OCI-LY7 (cell line): Measurements from ENCODE around the gene SPTLC1. TPM values are rescaled to one million over a fixed set of nuclear protein-coding genes. Genes with fewer than 3 reads are reported as not detected.

Source experiments
- BruUV-seq: library from RNA; stranded (reverse); fragments of 400-500 nt; replicated peaks from 2 replicates; lab custom pipeline; 2021; lab: Mats Ljungman, UMichigan
- CTCF ChIA-PET: fragments of 300-600 bp; sonication (Branson Sonifier 250); formaldehyde crosslinking; loops from one replicate; lab custom pipeline; 2022; ENCODE audit warnings: antibody characterized with exemption; ENCODE audit not compliant: unreplicated experiment; lab: Charles Lee
- POLR2A ChIA-PET: fragments of 300-600 bp; sonication (Branson Sonifier 250); formaldehyde crosslinking; loops from one replicate; lab custom pipeline; 2022; ENCODE audit warnings: antibody characterized with exemption; lab: Charles Lee
- DNase-seq: peaks from one replicate; pipeline ENCODE4 v3.0.0-alpha.2; 2015; ENCODE audit warnings: low spot score
- H2AFZ ChIP-seq: fragments of 200-600 bp; sonication (generic), shearing (Covaris generic); 2 replicates; pipeline ENCODE4 v1.6.1; 2014; ENCODE audit warnings: mild to moderate bottlenecking, antibody characterized with exemption, low read length, moderate library complexity
- H3K27ac ChIP-seq: fragments of 200-600 bp; sonication (generic); 2 replicates; pipeline ENCODE4 v1.5.1; 2014; ENCODE audit warnings: mixed run types, low read depth, mild to moderate bottlenecking, moderate library complexity, low read length, inconsistent platforms; ENCODE audit not compliant: poor library complexity, severe bottlenecking
- H3K36me3 ChIP-seq: fragments of 200-600 bp; sonication (generic); 2 replicates; pipeline ENCODE4 v1.6.1; 2014; ENCODE audit warnings: mild to moderate bottlenecking, antibody characterized with exemption, low read length, moderate library complexity, mixed read lengths; ENCODE audit not compliant: insufficient read depth
- H3K4me1 ChIP-seq: fragments of 200-600 bp; sonication (generic); 2 replicates; pipeline ENCODE4 v1.5.1; 2014; ENCODE audit warnings: mild to moderate bottlenecking, low read length; ENCODE audit not compliant: insufficient read depth, poor library complexity, severe bottlenecking
- H3K4me2 ChIP-seq: fragments of 200-600 bp; sonication (generic); 2 replicates; pipeline ENCODE4 v1.6.1; 2014; ENCODE audit warnings: mild to moderate bottlenecking, low read length
- H3K4me3 ChIP-seq: fragments of 200-600 bp; sonication (generic); 2 replicates; pipeline ENCODE4 v1.5.1; 2014; ENCODE audit warnings: mild to moderate bottlenecking, low read depth, low read length; ENCODE audit not compliant: poor library complexity, severe bottlenecking
- H3K79me2 ChIP-seq: fragments of 200-600 bp; sonication (generic); 2 replicates; pipeline ENCODE4 v1.6.1; 2016; ENCODE audit warnings: low read depth, mild to moderate bottlenecking, low read length, moderate library complexity, mixed read lengths; ENCODE audit not compliant: insufficient read depth
- H3K9me2 ChIP-seq: fragments of 200-600 bp; sonication (generic); 2 replicates; pipeline ENCODE4 v1.6.1; 2016; ENCODE audit warnings: mild to moderate bottlenecking, low read length, mixed read lengths; ENCODE audit not compliant: insufficient read depth
- H3K9me3 ChIP-seq: fragments of 200-600 bp; sonication (generic); 2 replicates; pipeline ENCODE4 v1.6.1; 2014; ENCODE audit warnings: mild to moderate bottlenecking, mixed run types, low read length, mixed read lengths
- H4K20me1 ChIP-seq: fragments of 200-600 bp; sonication (generic); 2 replicates; pipeline ENCODE4 v1.6.1; 2014; ENCODE audit warnings: mild to moderate bottlenecking, antibody characterized with exemption, low read length, moderate library complexity, mixed read lengths; ENCODE audit not compliant: insufficient read depth
- EZH2phosphoT487 ChIP-seq: fragments of 200-600 bp; sonication (generic); IDR thresholded peaks from 2 replicates; pipeline ENCODE4 v1.6.1; 2018; ENCODE audit warnings: low read depth, borderline replicate concordance, mild to moderate bottlenecking, mixed run types, antibody characterized with exemption, low read length, moderate library complexity, mixed read lengths
- intact Hi-C: fragments of 100-400 bp; cut with micrococcal nuclease; formaldehyde crosslinking; loops from one replicate; pipeline ENCODE4 v1.10.0; 2022; ENCODE audit not compliant: unreplicated experiment
- total RNA-seq, 2 experiments: library from RNA; depleted of rRNA in 1 of 2; stranded (reverse); fragments of >200 nt in 1 of 2; shearing (Covaris generic) in 1 of 2; gene quantifications; 2 replicates each; pipeline ENCODE4 v1.2.3, GENCODE V29; 2014 to 2022
- TF ChIP-seq, protein P1 (sequence below): fragments of 200-600 bp; sonication (generic); conservative IDR thresholded peaks from 2 replicates; pipeline ENCODE4 v1.5.1; 2014; ENCODE audit warnings: mild to moderate bottlenecking, antibody characterized with exemption, low read length, moderate library complexity, mixed read lengths

SPTLC1 gene
- total RNA-seq, 2 experiments from 2014 or later, result 42.2 to 48.7 TPM

DNA sequence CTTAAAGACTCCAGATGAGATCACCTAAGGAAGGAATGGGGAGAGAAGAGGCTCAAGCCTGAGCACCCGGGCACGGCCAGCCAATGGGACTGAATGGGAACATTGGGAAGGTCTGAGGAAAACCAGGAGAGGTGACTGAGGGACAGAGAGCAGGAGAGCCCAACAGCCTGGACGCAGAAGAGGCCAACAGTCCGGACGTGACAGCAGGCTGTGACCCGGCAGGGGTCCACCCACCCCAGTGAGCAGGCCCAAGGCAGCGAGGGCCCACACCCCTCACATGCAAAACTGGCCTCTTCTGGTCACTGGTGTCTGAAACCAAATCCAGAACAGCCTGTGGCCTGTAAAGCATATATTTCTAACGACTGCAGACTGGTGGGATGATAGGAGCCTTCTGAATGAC, 7.6 kb upstream of the SPTLC1 start:
- no peak overlapping the region for H3K4me3 ChIP-seq
- H3K4me1 ChIP-seq, result no peaks in the 10 kb centered on the region
- ChIA-PET POLR2A (interaction anchor here (0.5 kb wide), 1 partner anchor 8 kb away, joined by 3 read pairs; the partner anchor contains the start of gene SPTLC1), CTCF (no interaction called here)
- no TSS peak for BruUV-seq
- no peak overlapping the region for H3K4me2 ChIP-seq
- TF ChIP-seq, protein P1, sequence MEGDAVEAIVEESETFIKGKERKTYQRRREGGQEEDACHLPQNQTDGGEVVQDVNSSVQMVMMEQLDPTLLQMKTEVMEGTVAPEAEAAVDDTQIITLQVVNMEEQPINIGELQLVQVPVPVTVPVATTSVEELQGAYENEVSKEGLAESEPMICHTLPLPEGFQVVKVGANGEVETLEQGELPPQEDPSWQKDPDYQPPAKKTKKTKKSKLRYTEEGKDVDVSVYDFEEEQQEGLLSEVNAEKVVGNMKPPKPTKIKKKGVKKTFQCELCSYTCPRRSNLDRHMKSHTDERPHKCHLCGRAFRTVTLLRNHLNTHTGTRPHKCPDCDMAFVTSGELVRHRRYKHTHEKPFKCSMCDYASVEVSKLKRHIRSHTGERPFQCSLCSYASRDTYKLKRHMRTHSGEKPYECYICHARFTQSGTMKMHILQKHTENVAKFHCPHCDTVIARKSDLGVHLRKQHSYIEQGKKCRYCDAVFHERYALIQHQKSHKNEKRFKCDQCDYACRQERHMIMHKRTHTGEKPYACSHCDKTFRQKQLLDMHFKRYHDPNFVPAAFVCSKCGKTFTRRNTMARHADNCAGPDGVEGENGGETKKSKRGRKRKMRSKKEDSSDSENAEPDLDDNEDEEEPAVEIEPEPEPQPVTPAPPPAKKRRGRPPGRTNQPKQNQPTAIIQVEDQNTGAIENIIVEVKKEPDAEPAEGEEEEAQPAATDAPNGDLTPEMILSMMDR, result no peak
- no peak for TF ChIP-seq EZH2phosphoT487
- no peak overlapping the region for H2AFZ ChIP-seq
- H3K9me3 ChIP-seq, result no peaks in the 10 kb centered on the region
- DNase-seq, result no peak
- H4K20me1 ChIP-seq, result no peaks in the 10 kb centered on the region
- no peak overlapping the region for H3K27ac ChIP-seq
- no peaks in the 10 kb centered on the region for H3K79me2 ChIP-seq
- H3K36me3 ChIP-seq, result no peaks in the 10 kb centered on the region
- intact Hi-C loops, result no loop called here
- H3K9me2 ChIP-seq, result no peaks in the 10 kb centered on the region

DNA sequence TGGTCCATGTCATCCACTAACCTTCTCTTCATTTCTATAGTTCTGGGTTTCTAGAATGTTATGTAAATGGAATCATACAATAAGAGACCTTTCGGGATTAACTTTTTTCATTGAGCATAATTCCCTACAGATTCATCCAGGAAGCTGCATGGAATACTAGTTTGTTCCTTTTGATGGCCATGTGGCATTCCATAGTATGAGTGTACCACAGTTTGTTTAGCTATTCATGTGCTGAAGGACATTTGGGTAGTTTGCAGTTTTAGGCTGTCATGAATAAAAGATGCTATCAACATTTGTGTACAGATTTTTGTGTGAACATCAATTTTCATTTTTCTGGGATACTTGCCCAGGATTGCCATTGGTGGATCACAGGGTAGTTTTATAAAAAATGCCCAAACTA, 6.8 kb upstream of the SPTLC1 start:
- H3K79me2 ChIP-seq, result no peaks in the 10 kb centered on the region
- H3K4me2 ChIP-seq, result no peak overlapping the region
- CTCF ChIA-PET, result no interaction called here
- no peak for DNase-seq
- H3K4me1 ChIP-seq, result no peaks in the 10 kb centered on the region
- TF ChIP-seq EZH2phosphoT487, result no peak
- TF ChIP-seq, protein P1, result no peak
- no peaks in the 10 kb centered on the region for H4K20me1 ChIP-seq
- no peaks in the 10 kb centered on the region for H3K36me3 ChIP-seq
- no TSS peak for BruUV-seq
- no peak overlapping the region for H2AFZ ChIP-seq
- H3K9me2 ChIP-seq, result no peaks in the 10 kb centered on the region
- H3K9me3 ChIP-seq, result no peaks in the 10 kb centered on the region
- POLR2A ChIA-PET, result no interaction called here
- no peak overlapping the region for H3K4me3 ChIP-seq
- no peak overlapping the region for H3K27ac ChIP-seq
- intact Hi-C loops, result no loop called here

DNA sequence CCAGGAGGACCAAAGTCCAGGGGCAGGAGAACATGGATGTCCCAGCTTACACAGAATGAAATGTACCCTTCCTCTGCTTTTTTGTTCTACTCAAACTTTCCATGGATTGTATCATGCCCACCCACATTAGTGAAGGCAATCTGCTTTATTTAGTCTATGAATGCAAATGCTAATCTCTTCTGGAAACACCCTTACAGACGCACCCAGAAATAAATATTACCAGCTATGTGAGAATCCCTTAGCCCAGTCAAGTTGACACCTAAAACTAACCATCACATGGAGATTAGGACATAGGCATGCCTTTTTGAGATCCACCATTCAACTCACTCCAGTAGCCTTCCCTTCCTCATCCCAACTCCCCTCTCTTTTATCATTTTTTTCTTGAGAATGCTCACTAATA, 6.1 kb upstream of the SPTLC1 start:
- POLR2A ChIA-PET, result no interaction called here

More for the DNA sequence above, 6.1 kb upstream of the SPTLC1 start:
- no peaks in the 10 kb centered on the region; the same call in 1 of the 2 replicates for H3K9me2 ChIP-seq
- no peak overlapping the region for H3K4me3 ChIP-seq
- CTCF ChIA-PET, result no interaction called here
- H4K20me1 ChIP-seq, result no peaks in the 10 kb centered on the region
- H3K4me2 ChIP-seq, result no peak overlapping the region
- H3K79me2 ChIP-seq, result no peaks in the 10 kb centered on the region
- no peaks in the 10 kb centered on the region for H3K9me3 ChIP-seq
- TF ChIP-seq EZH2phosphoT487, result no peak
- TF ChIP-seq, protein P1, result no peak
- DNase-seq, result no peak
- intact Hi-C loops, result no loop called here
- H2AFZ ChIP-seq, result no peak overlapping the region
- H3K4me1 ChIP-seq, result peaks cover 1% of the 10 kb centered on the region
- no peak overlapping the region for H3K27ac ChIP-seq
- BruUV-seq, result no TSS peak
- H3K36me3 ChIP-seq, result no peaks in the 10 kb centered on the region
